Cardiac septum (tissue), 1 donor: Measurements from ENCODE around the gene GLIPR2. TPM values are rescaled to one million over a fixed set of nuclear protein-coding genes. Genes with fewer than 3 reads are reported as not detected.

Source experiments
- DNase-seq: peaks from one replicate; pipeline ENCODE4 v3.0.0-alpha.2; 2020; ENCODE audit warnings: low spot score
- intact Hi-C: fragments of 100-400 bp; cut with DNase I; formaldehyde crosslinking; loops from one replicate; pipeline ENCODE4 v1.14.0; 2022
- total RNA-seq: library from RNA; stranded (reverse); fragmentation: NEBNext Ultra II Directional; extraction: Animal tissue kit (Norgen Biotek cat#: 25700); gene quantifications from one replicate; pipeline ENCODE4 v1.2.1, GENCODE V29; 2021
- donor health status: DM: no; HTN: no; CAD: no.

The GLIPR2 gene
- total RNA-seq, 1 donor from 2014 or later, result 6.6 TPM

- DNase-seq, result no peak
- intact Hi-C loops, result no loop called here
Measured at GRCh38 chr9:36141288-36141687, 4.8 kb downstream of the GLIPR2 start.

- DNase-seq, result no peak
Measured at GRCh38 chr9:36141761-36142160, 5.2 kb downstream of the GLIPR2 start.

GRCh38 chr9:36142510-36143244 lies 6.1 kb downstream of the GLIPR2 start:
- intact Hi-C loops, result no loop called here
- DNase-seq, result peak; percentile 76

More at GRCh38 chr9:36141761-36142160, 5.2 kb downstream of the GLIPR2 start:
- intact Hi-C loops, result no loop called here

DNA sequence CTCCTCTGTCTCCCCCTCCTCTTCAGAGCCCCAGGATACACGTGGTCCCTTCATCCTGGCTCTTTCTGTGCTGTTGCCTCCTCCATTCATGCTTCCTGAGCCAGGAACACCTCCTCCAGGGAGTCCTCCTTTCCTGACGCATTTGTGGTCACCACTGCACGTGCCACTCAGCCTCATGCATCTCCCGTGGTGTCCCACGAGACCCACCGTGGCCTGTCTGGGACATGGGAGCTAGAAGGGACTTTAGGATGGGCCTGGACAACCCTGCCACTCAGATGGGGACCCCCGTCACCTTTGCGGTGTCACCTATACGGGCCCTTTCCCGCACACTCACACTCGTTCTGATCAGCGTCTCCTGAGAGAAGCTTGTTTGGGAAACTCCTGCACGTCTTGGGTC lies 6.7 kb downstream of the GLIPR2 start:
- peak; percentile 39 for DNase-seq
- intact Hi-C loops, result no loop called here

DNA sequence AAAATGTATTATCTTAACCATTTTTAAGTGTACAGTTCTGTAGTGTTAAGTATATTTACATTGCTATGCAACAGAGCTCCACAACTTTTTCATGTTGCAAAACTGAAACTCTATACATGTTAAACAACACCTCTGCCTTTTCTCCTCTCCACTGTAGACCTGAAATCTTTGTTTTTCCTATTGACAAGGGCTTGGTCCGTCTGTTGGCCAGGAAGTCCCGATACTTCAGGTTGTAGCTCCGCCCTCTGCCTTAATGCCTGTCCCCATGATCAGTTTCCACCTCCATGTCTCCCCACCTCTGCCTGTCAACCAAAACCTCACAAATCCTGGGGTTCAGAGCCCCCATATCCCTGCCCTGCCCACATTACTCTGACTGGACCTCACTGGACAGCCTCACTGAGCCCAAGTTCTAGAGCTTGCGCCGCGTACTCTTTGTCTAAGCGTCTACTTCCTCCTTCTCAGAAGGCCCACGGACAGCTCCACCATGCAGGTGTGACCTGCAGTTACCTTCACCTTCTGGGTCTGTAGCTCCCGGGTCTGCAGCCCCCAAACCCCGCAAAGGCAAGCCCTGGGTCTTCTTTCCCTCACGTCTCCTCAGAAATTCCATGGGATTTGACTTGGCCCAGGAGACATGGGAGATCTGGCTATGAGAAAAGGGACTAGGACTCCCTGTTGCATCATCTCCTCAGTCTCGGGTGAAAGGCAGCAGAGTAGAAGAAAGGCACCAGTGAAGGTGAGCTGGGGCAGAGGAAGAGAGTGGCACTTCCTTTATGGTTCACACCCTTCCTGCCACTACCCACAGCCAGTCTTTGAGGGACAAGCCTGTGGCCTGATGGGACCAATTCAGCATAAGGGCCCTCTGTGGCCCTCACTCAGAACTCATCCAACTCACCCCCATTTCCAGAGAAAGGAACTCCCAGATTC lies 8.0 kb downstream of the GLIPR2 start:
- intact Hi-C loops, result no loop called here

DNA sequence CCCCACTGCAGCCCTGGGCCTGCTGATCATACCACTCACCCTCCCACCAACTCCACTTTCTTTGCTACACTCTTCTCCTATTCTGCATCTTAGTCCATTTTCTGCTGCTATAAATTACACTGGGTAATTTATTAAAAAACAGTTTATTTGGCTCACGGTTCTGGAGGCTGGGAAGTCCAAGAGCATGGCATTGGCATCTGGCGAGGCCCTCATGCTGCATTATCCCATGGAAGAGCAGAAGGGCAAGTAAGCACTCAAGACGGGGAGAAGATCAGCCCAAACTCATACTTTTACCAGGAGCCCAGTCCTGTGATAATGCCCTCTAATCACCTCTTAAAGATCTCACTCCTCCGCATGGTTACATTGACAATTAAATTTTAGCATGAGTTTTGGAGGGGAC lies 9.4 kb downstream of the GLIPR2 start:
- intact Hi-C loops, result no loop called here
- DNase-seq, result no peak

More for the DNA sequence above, 8.0 kb downstream of the GLIPR2 start:
- peak; percentile 78 for DNase-seq

- intact Hi-C loops, result no loop called here
- DNase-seq, result no peak
Measured at GRCh38 chr9:36146651-36147050, 10.1 kb downstream of the GLIPR2 start.

DNA sequence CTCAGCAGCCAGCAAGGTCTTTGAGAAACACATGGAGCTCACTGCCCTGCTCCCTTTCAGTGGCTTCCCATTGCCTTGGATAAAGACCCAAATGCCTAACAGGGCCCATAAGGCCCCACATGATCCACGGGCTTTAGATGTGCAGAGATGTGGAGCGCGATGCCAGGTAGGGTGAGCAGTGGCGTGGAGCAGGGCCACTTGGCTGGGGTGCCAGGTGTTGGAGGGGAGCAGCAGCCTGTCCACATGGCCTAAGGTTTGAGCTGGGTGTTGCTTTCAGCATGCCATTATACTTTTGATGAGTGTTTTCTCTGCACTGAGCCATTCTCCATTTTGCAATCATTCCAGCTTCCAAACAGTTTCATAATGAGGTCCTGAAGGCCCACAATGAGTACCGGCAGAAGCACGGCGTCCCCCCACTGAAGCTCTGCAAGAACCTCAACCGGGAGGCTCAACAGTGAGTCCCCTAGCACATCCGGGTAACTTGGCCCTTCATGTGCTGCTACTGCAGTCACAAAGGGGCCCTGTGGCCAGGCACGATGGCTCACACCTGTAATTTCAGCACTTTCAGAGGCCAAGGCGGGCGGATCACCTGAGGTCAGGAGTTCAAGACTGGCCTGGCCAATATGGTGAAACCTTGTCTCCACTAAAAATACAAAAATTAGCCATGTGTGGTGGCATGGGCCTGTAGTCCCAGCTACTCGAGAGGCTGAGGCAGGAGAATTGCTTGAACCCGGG lies 11.1 kb downstream of the GLIPR2 start:
- no peak for DNase-seq
- intact Hi-C loops, result no loop called here

GRCh38 chr9:36148311-36149051 lies 11.9 kb downstream of the GLIPR2 start:
- DNase-seq, result peak; percentile 96
- intact Hi-C loops, result no loop called here

DNA sequence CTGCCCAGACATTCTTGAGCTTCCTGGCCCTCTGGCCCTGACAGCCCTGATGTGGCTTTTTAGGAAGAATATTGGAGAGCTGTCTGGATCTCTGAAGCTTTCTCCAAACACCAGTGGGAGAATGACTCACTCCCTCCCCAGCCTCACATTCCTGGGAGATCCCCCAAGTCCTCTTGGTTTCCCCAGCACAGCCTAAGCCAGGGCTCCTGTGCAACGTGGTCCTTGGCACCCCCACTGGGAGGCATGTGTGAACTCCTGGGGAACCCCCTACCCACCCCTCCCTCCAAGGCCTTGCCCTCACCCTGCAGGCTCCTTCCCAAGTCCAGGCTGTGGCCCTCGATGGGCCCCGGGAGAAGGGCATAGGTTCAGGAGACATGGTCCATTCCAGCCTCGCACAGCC lies 12.7 kb downstream of the GLIPR2 start:
- intact Hi-C loops, result no loop called here
- DNase-seq, result no peak

DNA sequence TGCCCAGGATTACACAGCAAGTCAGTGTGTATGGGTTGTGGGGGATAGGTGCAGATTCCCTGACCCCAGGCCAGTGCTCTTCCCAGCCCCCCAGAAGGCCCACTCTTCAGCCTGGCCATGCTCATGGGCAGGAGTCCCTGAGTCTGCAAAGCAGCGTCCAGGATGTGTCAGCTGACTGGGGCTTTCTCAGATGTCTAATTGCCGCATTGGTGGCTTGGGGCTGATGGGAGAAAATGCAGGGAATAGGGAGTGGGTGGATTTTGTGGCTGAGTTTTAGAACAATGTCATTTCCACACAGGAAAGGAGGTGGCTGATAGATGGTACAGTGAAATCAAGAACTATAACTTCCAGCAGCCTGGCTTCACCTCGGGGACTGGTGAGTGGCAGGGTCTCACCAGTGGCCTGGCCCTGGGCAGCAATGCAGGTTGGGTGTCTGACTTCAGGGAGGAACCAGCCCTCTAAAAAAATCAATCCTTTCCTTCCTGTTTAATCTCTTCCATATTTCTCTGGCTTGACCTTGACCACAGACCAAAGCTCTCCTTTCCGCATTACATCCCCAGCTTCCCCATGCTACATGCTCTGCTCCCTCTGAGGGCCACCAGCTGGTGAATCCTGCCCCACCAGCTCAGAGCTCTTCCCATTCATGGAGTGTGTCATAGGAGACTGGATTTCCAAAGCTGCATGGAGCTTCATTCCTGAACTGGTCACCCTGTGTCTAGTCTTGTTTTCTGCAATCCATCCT lies 14.2 kb downstream of the GLIPR2 start:
- no peak for DNase-seq
- intact Hi-C loops, result no loop called here

DNA sequence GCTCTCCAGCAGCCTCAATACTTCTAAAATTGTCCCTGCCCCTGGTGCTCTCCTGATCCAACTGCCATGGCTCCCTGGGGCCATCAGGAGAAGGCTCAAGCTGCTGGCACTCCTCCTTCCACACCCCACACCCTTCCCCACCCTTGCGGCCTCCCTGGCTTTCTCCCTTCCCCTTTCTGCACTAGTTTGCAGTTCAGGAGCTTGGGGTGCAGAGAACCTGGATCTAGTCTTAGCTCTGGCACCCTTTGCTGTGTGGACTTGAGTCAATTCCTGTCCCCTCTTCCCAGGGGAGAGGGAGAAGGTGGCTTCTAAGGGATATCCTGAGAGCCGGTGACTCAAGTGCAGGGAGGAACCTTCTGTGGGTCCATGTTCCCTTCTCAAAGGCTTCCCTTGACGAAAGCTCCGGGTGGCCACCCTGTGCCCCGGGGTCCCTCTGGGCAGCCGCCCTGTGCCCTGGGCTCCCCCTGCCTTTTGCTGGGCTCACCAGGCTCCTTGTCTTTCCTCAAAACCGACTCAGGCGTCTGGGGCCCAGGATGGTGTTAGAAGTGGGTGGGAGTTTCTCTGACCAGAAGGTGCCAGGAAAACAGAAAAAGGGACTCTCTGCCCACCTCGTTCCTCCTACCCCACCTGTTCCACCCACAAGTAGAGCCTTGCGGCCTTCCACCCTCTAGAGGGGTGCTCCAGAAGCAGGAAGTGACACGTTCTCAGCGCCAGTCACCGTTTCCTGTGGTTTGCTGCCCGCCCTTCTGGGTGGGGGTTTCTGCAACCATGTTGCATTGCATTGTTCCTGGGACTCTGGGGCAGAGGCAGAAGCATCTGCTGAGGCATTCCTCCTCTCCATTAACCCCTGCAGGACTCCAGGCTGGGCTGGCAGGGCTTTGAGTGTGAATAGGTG lies 15.0 kb downstream of the GLIPR2 start:
- intact Hi-C loops, result no loop called here
- peak; percentile 94 for DNase-seq

DNA sequence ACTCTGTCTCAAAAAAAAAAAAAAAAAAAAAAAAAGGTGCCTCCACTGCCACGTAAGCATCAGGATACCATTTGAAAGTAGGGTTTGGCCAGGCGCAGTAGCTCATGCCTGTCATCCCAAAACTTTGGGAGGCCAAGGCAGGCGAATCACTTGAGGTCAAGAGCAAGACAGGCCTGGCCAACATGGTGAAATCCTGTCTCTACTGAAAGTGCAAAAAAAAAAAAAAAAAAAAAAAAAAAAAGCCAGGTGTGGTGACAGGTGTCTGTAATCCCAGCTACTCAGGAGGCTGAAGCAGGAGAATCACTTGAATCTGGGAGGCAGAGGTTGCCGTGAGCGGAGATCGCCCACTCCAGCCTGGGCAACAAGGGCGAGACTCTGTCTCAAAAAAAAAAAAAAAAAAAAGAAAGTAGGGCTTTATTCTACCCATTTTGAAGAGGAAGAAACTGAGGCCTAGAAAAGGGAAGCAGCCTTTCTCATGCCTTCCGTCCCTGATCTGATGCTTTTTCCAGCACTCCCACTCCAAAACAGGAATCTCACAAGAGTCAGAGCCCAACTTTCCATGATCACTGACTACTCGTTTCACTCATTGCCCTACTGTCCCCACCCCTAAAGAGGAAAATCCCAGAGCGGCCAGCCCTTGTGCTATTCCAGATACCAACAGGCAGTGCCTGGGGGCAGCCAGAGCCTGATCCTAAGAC lies 16.4 kb downstream of the GLIPR2 start:
- no peak for DNase-seq
- intact Hi-C loops, result no loop called here

- intact Hi-C loops, result no loop called here
- no peak for DNase-seq
Measured at GRCh38 chr9:36153746-36154145, 17.2 kb downstream of the GLIPR2 start.

- intact Hi-C loops, result no loop called here
Measured at GRCh38 chr9:36154331-36154952, 17.9 kb downstream of the GLIPR2 start.

DNA sequence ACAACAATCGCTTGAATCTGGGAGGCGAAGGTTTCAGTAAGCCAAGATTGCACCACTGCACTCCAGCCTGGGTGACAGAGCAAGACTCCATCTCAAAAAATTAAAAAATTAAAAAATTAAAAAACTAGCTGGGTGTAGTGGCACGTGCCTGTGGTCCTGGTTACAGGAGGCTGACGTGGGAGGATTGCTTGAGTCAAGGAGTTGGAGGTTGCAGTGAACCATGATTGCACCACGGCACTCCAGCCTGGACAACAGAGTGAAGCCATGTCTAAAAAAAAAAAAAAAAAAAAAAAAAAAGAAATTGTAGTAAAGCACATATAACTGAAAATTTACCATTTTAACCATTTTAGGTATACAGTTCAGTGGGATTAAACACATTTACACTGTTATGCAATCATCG lies 19.6 kb downstream of the GLIPR2 start:
- intact Hi-C loops, result no loop called here
- no peak for DNase-seq

More at GRCh38 chr9:36154331-36154952, 17.9 kb downstream of the GLIPR2 start:
- DNase-seq, result no peak

DNA sequence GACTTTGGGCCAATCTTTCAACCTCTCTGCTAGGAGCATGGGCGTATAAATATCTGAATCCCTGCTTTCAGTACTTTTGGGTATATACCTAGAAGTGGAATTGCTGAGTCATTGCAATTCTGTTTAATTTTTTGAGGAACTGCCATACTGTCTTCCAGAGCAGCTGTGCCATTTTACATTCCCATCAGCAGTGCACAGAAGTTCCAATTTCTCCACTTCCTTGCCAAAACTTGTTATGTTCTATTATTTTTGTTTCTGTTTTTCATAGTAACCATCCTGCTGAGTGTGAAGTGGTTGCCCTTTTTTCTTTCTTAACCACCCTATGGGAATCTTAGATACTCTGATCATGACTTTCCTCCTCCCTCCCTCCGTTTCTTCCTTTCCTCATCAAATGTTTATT lies 21.6 kb downstream of the GLIPR2 start:
- intact Hi-C loops, result no loop called here

More for the DNA sequence above, 21.6 kb downstream of the GLIPR2 start:
- no peak for DNase-seq
